HG03280 (cell line): Measurements from ENCODE around the gene PANX2.
"Not testable (repeated sequence)": the region's sequence is repeated elsewhere in the genome, so short reads cannot be mapped to it uniquely, and the experiment has no call there.

ENCODE experiments used
- ATAC-seq: cut with Tn5 transposase; IDR thresholded peaks from one replicate; pipeline ENCODE4 v1.9.1; 2021; ENCODE audit warnings: mild to moderate bottlenecking, moderate library complexity; ENCODE audit not compliant: unreplicated experiment

PANX2 gene

DNA sequence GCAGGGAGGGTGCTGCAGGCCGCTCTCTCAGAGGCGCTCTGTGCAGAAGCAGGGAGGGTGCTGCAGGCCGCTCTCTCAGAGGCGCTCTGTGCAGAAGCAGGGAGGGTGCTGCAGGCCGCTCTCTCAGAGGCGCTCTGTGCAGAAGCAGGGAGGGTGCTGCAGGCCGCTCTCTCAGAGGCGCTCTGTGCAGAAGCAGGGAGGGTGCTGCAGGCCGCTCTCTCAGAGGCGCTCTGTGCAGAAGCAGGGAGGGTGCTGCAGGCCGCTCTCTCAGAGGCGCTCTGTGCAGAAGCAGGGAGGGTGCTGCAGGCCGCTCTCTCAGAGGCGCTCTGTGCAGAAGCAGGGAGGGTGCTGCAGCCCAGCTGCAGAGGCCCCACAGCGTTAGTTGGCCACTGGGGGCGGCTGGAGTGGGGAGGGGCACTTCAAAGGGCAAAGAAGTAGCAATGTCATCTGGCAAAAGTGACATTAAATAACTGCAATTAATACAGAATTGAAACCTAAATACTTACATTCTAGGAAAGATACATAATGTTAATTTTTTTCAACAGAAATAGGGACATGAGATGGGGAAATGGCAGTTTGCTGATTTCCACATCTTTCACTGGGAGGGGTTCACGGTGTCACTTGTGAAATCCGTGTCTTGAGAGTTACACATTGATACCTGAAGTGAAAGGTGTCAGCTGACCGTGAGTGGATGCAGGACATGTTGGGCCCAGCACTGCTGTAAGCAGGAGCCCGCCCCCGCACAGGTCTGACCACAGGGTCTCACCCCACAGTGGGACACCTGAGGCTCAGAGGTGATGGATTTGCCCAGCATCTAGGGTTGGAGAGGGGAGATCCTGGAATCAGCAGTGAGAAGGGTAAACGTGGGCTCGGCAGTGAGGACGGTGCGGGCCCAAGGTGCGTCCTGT is 23.0 kb upstream of the PANX2 start:
- ATAC-seq, result not testable (repeated sequence)

DNA sequence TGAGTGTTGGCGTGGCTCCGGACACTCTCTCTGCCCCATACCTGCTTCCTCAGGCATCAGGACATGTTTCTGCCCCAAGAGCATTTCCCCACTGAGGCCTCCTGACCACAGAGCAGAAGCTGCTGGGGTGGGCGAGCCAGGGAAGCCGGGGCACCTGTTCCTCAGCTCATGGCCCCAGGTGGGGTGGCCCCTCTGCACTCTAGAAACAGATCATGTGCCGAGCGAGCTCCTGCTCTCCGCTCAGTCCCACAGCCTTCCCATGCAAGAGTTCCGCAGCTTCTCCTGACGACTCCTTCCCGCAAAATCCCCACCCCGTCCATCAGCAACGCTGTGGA is 22.4 kb upstream of the PANX2 start:
- ATAC-seq, result no peak

DNA sequence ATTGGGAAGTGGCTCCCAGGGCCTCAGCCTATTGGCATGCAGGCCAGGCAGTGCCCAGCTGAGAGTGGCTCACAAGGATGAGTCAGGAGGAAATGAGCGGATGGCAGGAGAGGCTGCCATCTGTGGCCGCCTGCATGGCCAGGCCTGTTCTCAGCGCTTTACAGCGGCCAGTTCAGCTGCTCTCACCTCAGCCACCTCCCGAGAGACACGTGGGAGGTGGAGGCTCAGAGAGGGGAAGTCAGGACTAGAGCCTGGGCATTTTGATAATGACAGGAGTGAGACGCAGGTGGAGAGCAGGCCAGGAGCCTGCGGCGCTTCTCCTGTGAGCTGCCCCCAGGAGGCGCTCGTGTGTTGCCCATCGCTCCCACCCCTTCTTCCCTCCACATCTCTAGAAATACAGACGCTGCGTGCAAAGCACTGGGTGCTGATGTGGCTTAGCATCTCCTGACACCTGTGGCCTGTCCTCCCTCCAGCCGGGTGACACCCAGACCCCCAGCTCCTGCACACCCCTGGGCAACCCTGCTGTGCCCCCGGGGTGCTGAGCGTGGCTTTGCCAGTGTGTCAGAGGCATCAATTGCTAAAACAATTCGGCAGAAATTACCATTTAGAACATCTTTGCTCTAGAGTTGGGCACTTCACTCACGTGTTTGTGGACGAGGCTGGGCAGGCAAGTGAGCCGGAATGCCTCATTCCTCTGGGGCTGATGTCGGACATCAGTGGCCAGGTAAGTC is 21.4 kb upstream of the PANX2 start:
- no peak for ATAC-seq

DNA sequence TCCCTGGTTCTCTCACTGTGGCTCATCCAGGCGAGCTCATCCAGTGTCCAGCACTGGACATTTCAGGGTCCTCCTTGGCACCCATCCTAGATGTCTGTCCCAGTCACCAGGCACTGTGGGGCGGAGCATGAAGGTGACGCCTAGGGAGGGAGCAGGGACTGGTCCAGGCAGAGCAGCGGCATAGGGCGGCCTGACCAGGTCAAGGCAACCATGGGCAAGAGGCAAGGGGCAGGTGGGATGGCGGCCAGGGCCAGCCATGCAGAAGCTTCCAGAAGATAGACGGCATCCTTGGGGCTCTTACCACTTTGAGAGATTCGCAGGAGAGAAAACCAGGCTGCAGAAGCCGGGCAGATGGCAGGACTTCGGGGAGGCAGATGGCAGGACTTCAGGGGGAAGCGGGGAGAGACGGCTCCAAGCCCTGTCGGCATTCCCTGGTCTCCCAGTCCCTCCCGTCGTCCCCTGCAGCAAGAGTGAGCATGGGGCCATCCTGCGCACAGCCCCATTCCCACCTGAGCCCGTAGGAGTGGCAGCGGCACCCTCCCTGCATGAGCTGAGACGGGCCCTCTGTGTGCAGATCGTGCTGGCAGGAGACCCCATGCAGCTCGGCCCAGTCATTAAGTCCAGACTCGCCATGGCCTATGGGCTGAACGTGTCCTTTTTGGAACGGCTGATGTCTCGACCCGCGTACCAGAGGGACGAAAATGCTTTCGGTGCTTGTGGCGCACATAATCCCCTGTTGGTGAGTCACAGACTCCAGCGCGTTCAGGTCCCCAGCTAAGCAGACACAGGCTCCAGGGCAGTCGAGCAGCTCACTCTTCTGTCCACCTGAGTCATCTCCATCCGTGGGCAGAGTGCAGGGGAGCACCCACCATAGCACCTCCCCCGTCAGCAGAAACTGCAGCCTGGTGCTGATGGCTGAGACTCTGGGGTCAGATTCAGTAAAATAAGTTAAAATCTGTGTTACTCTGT is 20.1 kb upstream of the PANX2 start:
- ATAC-seq, result no peak

DNA sequence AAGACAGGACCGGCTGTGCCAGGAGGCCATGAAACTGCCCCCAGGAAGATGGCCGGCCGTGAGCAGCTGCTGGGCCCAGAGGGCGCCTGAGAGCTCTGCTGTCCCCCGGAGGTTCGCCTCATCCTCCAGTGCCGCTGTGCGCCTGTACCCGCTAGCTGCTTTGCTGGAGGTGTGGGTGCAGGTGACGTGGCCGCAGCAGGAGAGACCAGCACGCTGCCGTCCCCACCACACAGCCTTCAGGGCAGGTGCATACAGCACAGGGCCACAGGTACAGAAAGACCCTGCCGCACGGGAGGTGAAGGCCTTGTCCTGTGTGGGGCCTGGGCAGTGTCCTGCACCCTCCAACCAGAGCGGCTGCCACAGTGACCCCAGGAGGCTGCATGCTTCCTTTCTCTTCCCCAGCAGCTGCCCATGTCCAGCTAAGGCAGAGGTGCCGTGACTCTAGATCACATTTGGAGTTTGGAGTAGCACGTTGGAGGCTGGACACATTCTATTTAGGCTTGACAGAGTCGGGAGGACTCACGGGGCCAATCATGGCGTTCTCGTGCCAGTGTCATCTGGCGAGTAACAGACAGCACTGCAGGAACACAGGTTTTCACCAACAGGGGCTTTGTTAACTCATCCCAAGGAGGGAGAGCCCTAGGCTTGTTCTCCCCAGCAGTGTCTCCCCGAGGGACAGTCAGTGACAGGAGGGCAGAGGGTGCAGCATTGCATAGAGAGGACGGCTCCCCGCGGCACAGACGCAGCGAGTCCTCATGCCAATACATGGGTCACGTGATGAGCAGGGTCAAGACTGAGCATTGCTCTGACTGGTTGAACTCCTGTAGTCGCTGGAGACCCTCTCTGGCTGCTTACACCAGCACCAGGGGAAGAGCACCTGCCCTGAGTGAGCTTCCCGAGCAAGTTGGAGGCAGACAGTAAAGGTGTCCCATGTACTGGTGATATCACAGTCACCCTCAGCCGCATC is 18.7 kb upstream of the PANX2 start:
- ATAC-seq, result no peak

DNA sequence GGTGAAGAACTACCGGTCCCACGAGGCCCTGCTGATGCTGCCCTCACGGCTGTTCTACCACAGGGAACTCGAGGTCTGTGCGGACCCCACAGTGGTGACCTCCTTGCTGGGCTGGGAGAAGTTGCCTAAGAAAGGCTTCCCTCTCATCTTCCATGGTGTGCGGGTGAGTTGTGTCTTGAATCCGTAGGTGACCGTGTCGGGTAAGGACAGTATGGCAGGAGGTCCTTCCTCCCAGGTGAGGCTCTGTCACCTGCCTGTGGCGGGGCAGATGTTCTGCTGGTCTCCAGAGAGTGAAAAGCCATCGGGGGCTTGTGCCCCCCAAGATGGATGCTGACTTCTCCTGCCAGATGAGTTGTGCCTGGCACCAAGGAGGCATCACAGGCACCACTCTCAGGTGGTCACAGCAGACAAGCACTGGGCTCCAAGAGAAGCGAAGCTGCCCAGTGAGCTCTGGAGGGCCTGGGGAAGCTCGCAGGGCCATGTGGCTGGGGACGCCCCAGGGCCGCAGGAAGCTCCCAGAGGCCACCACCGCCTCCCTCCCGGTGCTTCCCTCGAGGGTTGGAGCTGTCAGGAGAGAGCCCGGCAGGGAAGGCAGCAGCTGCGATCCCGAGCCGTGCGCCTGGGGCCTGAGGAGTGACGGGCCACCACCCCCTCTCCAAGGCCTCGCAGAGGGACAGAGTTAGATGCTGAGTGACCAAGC is 17.3 kb upstream of the PANX2 start:
- ATAC-seq, result no peak

DNA sequence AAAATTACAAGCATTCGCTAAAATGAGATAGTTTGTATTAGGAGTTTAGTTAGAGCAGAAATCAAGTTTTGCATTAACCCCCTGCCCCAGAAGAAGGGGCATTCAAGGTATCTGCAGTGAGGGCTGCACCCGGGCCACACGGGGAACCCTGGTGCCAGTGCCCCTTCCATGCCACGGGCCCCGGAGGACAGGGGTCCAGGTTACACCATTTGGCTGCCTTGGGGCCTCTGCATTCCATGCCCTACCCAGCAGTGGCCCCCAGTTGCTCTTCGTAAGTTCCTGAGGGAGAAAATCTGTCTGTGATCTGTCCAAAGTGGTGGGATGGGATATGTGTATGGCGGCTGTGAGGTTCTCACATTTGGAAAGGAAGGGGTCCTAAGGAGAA is 16.8 kb upstream of the PANX2 start:
- no peak for ATAC-seq

DNA sequence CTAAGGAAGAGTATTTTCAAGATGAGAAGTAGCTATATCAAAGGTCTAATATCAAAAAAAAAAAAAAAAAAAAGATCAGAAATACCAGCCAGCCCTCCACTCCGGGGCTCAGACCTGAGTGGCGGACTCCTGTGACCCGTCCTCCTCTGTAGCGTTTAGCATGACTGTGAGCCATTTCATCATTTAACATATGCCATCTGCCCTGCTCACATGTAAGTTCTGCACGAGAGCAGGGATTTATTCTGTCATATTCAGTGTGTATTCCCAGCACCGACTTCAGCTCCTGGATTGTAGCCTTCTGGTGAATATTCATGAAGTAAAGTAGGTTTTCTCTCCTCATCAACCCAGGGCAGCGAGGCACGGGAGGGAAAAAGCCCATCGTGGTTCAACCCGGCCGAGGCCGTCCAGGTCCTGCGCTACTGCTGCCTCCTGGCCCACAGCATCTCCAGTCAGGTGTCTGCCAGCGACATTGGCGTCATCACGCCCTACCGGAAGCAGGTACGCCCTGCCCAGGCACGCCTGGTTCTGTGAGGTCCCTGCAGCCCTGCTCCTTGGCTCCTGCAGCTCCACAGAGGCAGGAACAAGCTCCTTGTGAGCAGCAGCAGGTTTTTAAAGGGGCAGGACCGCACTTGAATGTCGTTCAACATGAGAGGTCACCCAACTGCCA is 12.7 kb upstream of the PANX2 start:
- ATAC-seq, result no peak

DNA sequence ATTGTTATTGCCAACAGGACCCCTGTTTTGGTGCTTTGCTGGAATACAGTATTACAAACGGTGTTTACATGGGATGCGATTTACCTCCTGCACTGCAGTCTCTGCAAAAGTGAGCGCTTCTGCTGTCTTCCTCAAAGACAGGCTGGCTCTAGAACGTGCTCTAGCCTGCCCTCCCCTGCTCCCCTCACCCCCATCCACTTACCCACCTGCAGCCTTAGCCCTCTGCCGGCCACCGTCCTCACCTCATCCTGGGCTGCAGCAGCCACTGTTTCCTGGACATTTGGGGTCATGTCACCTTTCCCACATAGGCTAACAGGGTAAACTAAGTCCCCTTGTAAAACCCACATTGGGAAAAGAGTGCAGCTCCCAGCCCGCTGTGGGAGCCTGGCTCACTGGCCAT is 9.6 kb upstream of the PANX2 start:
- ATAC-seq, result no peak

DNA sequence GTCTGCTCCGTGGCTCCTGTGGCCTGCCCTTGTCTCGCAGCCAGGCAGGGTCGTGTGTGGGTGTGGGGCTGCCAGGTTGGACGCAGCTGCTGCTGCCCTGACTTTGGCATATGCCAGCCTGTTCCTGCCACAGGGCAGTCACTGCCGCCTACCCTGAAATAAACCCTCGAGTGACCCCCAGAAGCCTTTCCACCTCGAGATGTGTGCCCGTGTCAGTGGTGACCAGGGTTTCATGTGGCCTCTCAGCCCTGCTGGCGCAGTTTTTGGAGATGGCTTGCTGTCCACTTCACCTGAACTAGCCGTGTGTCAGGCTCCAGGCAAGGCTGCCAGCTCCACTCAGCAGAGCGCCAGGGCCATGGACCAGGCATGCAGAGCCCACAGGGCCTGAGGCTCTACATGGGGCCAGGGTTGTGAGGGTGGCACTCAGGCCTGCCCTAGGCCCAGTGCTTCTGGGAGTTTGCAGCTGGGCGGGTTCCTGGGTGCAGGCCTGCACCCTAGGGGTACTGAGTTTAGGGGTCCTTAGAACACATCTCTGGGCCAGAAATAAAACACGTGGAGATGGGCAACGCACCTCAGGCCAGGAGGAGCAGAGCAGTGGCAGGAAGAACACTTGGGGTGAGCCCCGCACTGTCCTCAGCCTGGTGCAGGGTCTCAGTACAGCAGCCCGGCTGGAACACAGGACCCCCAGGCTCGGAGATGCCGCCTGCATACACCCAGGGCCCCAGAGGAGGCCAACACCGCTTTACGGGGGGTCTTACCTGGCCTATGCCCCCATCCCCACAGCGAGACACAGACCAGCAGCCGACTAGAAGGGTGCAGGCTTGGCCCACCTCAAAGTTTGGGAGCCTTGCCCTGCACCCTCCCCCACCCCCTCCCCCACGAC is 8.8 kb upstream of the PANX2 start:
- no peak for ATAC-seq

DNA sequence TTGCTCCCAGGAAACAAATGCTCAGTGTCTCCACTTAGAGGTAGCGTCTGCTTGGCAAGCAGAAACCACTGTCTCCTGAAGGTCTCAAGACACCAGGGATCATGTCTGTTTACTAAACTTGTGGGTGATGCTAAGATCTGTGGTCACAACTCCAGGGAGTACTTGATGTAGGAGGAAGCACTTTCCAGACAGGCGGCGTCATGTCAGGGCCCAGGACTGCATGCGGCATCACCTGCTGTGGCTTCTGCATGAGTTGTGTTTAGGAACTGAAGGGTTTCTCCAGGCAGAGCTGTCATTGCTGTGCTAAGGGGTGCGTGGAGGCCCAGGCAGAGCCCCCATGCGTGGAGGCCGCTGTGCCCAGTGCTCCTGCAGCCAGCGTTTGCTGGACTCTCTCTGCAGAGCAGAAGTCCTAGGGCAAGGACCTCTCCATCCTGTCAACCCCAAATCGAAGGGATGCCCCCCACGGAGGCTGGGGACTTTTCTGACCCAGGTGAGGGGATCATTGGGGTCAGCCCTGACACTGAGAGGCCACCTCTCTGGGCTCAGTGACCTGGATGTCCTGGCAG is 8.1 kb upstream of the PANX2 start:
- ATAC-seq, result no peak

DNA sequence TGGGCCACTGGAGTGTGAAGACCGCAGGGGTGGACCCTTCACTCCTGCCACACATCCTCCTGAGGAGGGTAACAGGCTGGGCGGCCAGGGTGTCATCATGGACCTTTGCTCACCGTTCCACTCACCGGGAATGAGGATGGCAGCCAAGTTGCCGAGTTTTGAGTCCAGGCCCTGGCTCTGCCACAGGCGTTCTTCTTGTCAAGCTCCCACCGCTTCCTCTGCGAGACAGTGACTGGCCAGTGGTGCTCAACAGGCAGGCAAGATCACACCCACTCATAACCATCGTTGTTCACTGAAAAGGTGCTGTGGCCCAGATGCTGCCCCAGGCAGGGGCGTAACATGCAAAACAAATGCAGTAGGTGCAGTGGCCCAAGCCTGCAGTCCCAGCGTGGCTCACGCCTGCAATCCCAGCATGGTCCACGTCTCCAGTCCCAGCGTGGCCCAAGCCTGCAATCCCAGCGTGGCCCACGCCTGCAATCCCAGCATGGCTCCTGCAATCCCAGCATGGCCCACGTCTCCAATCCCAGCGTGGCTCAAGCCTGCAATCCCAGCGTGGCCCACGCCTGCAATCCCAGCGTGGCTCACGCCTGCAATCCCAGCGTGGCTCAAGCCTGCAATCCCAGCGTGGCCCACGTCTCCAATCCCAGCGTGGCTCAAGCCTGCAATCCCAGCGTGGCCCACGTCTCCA is 5.0 kb upstream of the PANX2 start:
- ATAC-seq, result no peak

DNA sequence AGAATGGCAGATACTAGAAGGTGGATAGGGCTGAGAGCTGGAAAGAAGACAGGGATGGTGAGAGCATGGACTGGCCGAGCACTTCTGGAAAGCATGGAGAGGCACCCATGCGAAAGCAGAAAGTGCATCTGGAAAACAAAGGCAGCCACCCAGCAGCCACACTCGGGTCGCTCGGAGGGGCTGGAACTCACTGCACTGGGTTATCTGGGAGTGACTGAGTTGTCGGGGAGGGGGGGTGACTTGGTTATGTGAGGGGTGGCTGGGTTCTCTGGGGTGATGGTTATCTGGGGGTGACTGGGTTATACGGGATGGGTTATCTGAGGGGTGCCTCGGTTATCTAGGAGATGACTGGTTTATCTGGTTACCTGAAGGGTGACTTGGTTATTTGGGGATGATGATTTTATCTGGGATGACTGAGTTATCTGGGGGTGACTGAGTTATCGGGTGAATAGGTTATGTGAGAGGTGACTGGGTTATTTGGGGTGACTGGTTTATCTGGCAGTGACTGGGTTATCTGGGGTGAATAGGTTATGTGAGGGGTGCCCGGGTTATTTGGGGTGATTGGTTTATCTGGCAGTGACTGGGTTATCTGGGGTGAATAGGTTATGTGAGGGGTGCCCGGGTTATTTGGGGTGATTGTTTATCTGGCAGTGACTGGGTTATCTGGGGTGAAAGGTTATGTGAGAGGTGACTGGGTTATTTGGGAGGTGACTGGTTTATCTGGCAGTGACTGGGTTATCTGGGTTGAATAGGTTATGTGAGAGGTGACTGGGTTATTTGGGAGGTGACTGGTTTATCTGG is 2.6 kb upstream of the PANX2 start:
- no peak for ATAC-seq

DNA sequence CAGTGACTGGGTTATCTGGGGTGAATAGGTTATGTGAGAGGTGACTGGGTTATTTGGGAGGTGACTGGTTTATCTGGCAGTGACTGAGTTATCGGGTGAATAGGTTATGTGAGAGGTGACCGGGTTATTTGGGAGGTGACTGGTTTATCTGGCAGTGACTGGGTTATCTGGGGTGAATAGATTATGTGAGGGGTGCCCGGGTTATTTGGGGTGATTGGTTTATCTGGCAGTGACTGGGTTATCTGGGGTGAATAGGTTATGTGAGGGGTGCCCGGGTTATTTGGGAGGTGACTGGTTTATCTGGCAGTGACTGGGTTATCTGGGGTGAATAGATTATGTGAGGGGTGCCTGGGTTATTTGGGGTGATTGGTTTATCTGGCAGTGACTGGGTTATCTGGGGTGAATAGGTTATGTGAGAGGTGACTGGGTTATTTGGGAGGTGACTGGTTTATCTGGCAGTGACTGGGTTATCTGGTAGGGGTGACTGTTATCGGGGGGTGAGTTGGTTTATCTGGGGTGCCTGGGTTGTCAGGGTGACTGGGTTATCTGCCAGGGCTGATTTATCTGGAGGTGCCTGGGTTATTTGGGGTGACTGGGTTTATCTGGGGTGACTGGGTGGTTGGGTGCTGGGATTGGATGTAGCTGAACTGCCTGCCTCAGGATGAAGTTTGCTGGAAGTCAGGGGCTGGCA is 1.9 kb upstream of the PANX2 start:
- not testable (repeated sequence) for ATAC-seq

DNA sequence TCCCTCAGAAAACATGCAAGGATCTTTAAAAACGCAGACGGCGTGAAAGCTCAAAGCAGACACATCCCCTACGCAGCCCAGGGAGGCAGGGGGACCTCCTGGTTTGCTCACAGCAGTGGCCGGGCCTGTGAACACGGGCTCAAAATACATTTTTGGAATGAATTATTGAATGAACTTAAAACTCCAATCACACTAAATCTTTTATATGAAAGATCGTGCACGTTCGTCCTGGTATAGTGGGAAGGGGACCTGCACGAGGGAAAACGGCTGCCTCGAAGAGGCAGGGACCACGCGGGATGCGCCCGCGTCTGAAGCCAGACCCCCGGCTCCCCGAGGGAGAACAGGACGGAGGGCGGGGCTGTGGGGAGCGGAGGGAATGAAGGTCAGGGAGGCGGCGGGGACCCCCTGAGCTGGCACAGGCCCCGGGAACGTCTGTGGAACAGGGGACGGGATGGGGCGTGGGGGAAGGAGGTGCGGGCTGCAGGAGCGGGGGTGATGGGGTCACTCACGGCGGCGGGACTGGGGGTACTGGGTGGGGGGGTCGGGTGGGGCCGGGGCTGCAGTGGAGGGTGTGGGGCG is 1.3 kb upstream of the PANX2 start:
- ATAC-seq, result no peak
